Calu3 (cell line): ENCODE measurements around the gene TENM4. TPM values are rescaled to one million over a fixed set of nuclear protein-coding genes. Genes with fewer than 3 reads are reported as not detected.

ENCODE experiments used
- BruUV-seq: library from RNA; stranded (reverse); fragments of 400-500 nt; replicated peaks from 2 replicates; lab custom pipeline; 2021; lab: Mats Ljungman, UMichigan
- CTCF ChIA-PET: fragments of 300-600 bp; sonication (Branson Sonifier 250); formaldehyde crosslinking; loops from one replicate; lab custom pipeline; 2022; ENCODE audit warnings: antibody characterized with exemption; lab: Charles Lee
- DNase-seq: peaks from one replicate; pipeline ENCODE4 v3.0.0; 2022
- H3K27ac Mint-ChIP-seq: one replicate; pipeline ENCODE4 v1.8.0; 2022; ENCODE audit warnings: mixed read lengths; ENCODE audit not compliant: unreplicated experiment
- H3K27me3 Mint-ChIP-seq: one replicate; pipeline ENCODE4 v1.8.0; 2022; ENCODE audit warnings: mixed read lengths; ENCODE audit not compliant: unreplicated experiment
- H3K36me3 Mint-ChIP-seq: one replicate; pipeline ENCODE4 v1.8.0; 2022; ENCODE audit warnings: mild to moderate bottlenecking, moderate library complexity, mixed read lengths; ENCODE audit not compliant: insufficient read depth, unreplicated experiment
- H3K4me1 Mint-ChIP-seq: one replicate; pipeline ENCODE4 v1.8.0; 2022; ENCODE audit warnings: mild to moderate bottlenecking, low read depth, mixed read lengths; ENCODE audit not compliant: unreplicated experiment
- H3K4me3 Mint-ChIP-seq: one replicate; pipeline ENCODE4 v1.8.0; 2022; ENCODE audit warnings: mild to moderate bottlenecking, low read depth, moderate library complexity, mixed read lengths; ENCODE audit not compliant: unreplicated experiment
- H3K9me3 Mint-ChIP-seq: one replicate; pipeline ENCODE4 v1.8.0; 2022; ENCODE audit warnings: low read depth, mixed read lengths; ENCODE audit not compliant: unreplicated experiment
- CTCF ChIP-seq: fragments of 200-600 bp; IDR thresholded peaks from one replicate; pipeline ENCODE4 v1.8.0; 2022; ENCODE audit warnings: antibody characterized with exemption; ENCODE audit not compliant: unreplicated experiment
- intact Hi-C: fragments of 100-400 bp; cut with micrococcal nuclease; formaldehyde crosslinking; loops from one replicate; pipeline ENCODE4 v1.10.0; 2022; ENCODE audit not compliant: unreplicated experiment
- total RNA-seq: library from RNA; stranded (reverse); gene quantifications from 2 replicates; pipeline ENCODE4 v1.2.3, GENCODE V29; 2022

Gene TENM4
- total RNA-seq, 1 experiment from 2014 or later, result not detected

GRCh38 chr11:79449040-79449439, 8.2 kb upstream of the TENM4 start:
- no peak overlapping the region for H3K4me3 Mint-ChIP-seq
- H3K27me3 Mint-ChIP-seq, result peaks cover 9% of the 10 kb centered on the region
- CTCF ChIA-PET, result no interaction called here
- H3K4me1 Mint-ChIP-seq, result no peaks in the 10 kb centered on the region
- H3K36me3 Mint-ChIP-seq, result no peaks in the 10 kb centered on the region
- no TSS peak for BruUV-seq
- peaks cover 6% of the 10 kb centered on the region for H3K9me3 Mint-ChIP-seq
- no peak for DNase-seq
- H3K27ac Mint-ChIP-seq, result no peak overlapping the region
- intact Hi-C loops, result no loop called here
- no peak for TF ChIP-seq CTCF

- H3K27me3 Mint-ChIP-seq, result peaks cover 20% of the 10 kb centered on the region
- no peaks in the 10 kb centered on the region for H3K4me1 Mint-ChIP-seq
- H3K27ac Mint-ChIP-seq, result no peak overlapping the region
- no peak overlapping the region for H3K4me3 Mint-ChIP-seq
- no peak for TF ChIP-seq CTCF
- no TSS peak for BruUV-seq
- H3K36me3 Mint-ChIP-seq, result no peaks in the 10 kb centered on the region
- peaks cover 6% of the 10 kb centered on the region for H3K9me3 Mint-ChIP-seq
- CTCF ChIA-PET, result no interaction called here
- intact Hi-C loops, result no loop called here
- DNase-seq, result no peak
Measured at GRCh38 chr11:79447038-79447786, 6.4 kb upstream of the TENM4 start.

GRCh38 chr11:79444923-79445322, 4.1 kb upstream of the TENM4 start:
- BruUV-seq, result no TSS peak
- H3K4me3 Mint-ChIP-seq, result no peak overlapping the region
- H3K4me1 Mint-ChIP-seq, result no peaks in the 10 kb centered on the region
- peaks cover 11% of the 10 kb centered on the region for H3K9me3 Mint-ChIP-seq
- no peak for DNase-seq
- no peak for TF ChIP-seq CTCF
- CTCF ChIA-PET, result no interaction called here
- no peaks in the 10 kb centered on the region for H3K36me3 Mint-ChIP-seq
- intact Hi-C loops, result no loop called here
- H3K27ac Mint-ChIP-seq, result no peak overlapping the region
- peaks cover 38% of the 10 kb centered on the region for H3K27me3 Mint-ChIP-seq

- BruUV-seq, result no TSS peak
- peaks cover 58% of the 10 kb centered on the region for H3K27me3 Mint-ChIP-seq
Measured at GRCh38 chr11:79441461-79441875, 638 bp upstream of the TENM4 start.

More at GRCh38 chr11:79441461-79441875, 638 bp upstream of the TENM4 start:
- Mint-ChIP-seq H3K27ac (no peak overlapping the region), H3K4me1 (no peaks in the 10 kb centered on the region), H3K36me3 (no peaks in the 10 kb centered on the region), H3K9me3 (peaks cover 5% of the 10 kb centered on the region), H3K4me3 (no peak overlapping the region)
- intact Hi-C loops, result no loop called here
- no peak for TF ChIP-seq CTCF
- DNase-seq, result no peak
- CTCF ChIA-PET, result no interaction called here
